Transverse colon (tissue), 4 donors: Measurements from ENCODE around the gene RAP1GAP2.

ENCODE experiments used
- EP300 ChIP-seq: sonication (generic); formaldehyde crosslinking; IDR thresholded peaks from one replicate; pipeline ENCODE4 v1.6.1; 2017; ENCODE audit warnings: antibody characterized with exemption, low read depth
- POLR2A ChIP-seq: fragments of 450-650 bp; IDR thresholded peaks from one replicate; pipeline ENCODE4 v1.6.1; 2016; ENCODE audit warnings: antibody characterized with exemption, mild to moderate bottlenecking, moderate library complexity
- POLR2AphosphoS5 ChIP-seq, 3 donors: sonication (generic); formaldehyde crosslinking; IDR thresholded peaks; one replicate each; pipeline ENCODE4 v1.6.1; 2016; ENCODE audit warnings: antibody characterized with exemption in 3 of 3
- TF ChIP-seq, protein P1 (sequence below), 5 experiments: fragments of 200-600 bp in 3 of 5; fragments of 450-650 bp in 2 of 5; sonication (generic) in 3 of 5; IDR thresholded peaks; 1 replicate in 2 of 5; 2 replicates in 3 of 5; pipeline ENCODE4 v1.5.1; 2016 to 2017; ENCODE audit warnings: antibody characterized with exemption in 5 of 5, inconsistent platforms in 3 of 5, mild to moderate bottlenecking in 2 of 5, moderate library complexity in 1 of 5

- TF ChIP-seq, protein P1, sequence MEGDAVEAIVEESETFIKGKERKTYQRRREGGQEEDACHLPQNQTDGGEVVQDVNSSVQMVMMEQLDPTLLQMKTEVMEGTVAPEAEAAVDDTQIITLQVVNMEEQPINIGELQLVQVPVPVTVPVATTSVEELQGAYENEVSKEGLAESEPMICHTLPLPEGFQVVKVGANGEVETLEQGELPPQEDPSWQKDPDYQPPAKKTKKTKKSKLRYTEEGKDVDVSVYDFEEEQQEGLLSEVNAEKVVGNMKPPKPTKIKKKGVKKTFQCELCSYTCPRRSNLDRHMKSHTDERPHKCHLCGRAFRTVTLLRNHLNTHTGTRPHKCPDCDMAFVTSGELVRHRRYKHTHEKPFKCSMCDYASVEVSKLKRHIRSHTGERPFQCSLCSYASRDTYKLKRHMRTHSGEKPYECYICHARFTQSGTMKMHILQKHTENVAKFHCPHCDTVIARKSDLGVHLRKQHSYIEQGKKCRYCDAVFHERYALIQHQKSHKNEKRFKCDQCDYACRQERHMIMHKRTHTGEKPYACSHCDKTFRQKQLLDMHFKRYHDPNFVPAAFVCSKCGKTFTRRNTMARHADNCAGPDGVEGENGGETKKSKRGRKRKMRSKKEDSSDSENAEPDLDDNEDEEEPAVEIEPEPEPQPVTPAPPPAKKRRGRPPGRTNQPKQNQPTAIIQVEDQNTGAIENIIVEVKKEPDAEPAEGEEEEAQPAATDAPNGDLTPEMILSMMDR (IDR thresholded peaks at IDR 0.05): no peak
- TF ChIP-seq POLR2AphosphoS5 (IDR thresholded peaks at IDR 0.05) (no peak), POLR2A (no peak), EP300 (no peak)
Measured at GRCh38 chr17:2808367-2809335, 12.4 kb downstream of the RAP1GAP2 start.
